ENCODE results near the gene RPS6KC1. TPM values are rescaled to one million over a fixed set of nuclear protein-coding genes. Genes with fewer than 3 reads are reported as not detected.
"Not testable (repeated sequence)": the region's sequence is repeated elsewhere in the genome, so short reads cannot be mapped to it uniquely, and the experiment has no call there.

Gene RPS6KC1
- total RNA-seq, 2 donors from 2014 or later = 13.7 to 48.5 TPM

- intact Hi-C loops (cut with DNase I) = no loop called here
- H3K4me3 ChIP-seq = no peak overlapping the region
- no peaks in the 10 kb centered on the region for H3K9me3 ChIP-seq
- no peak for DNase-seq
- no peak for ATAC-seq
- no peaks in the 10 kb centered on the region for H3K4me1 ChIP-seq
- H3K27me3 ChIP-seq = no peaks in the 10 kb centered on the region
- H3K27ac ChIP-seq = no peak overlapping the region
- TF ChIP-seq, protein P1, sequence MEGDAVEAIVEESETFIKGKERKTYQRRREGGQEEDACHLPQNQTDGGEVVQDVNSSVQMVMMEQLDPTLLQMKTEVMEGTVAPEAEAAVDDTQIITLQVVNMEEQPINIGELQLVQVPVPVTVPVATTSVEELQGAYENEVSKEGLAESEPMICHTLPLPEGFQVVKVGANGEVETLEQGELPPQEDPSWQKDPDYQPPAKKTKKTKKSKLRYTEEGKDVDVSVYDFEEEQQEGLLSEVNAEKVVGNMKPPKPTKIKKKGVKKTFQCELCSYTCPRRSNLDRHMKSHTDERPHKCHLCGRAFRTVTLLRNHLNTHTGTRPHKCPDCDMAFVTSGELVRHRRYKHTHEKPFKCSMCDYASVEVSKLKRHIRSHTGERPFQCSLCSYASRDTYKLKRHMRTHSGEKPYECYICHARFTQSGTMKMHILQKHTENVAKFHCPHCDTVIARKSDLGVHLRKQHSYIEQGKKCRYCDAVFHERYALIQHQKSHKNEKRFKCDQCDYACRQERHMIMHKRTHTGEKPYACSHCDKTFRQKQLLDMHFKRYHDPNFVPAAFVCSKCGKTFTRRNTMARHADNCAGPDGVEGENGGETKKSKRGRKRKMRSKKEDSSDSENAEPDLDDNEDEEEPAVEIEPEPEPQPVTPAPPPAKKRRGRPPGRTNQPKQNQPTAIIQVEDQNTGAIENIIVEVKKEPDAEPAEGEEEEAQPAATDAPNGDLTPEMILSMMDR (IDR thresholded peaks at IDR 0.05) = no peak
- no peak for TF ChIP-seq POLR2A (IDR thresholded peaks at IDR 0.05)
- H3K36me3 ChIP-seq (replicated peaks in 1 of 2; ENCODE audit: insufficient read depth in 1 of 2, low read depth in 2 of 2) = no peaks in the 10 kb centered on the region
Observed at GRCh38 chr1:213032651-213033050, 18.4 kb upstream of the RPS6KC1 start.

- no peaks in the 10 kb centered on the region for H3K9me3 ChIP-seq
- H3K36me3 ChIP-seq (replicated peaks in 1 of 2; ENCODE audit: insufficient read depth in 1 of 2, low read depth in 2 of 2) = no peaks in the 10 kb centered on the region
- intact Hi-C loops (cut with DNase I) = no loop called here
- WGBS, 2 donors = 69 to 89% methylated on average over 1 of the region's 1 CpG
- DNase-seq (no peak), ATAC-seq (no peak)
- H3K27ac ChIP-seq = no peak overlapping the region
- H3K27me3 ChIP-seq = no peaks in the 10 kb centered on the region
- no peaks in the 10 kb centered on the region for H3K4me1 ChIP-seq
- H3K4me3 ChIP-seq = no peak overlapping the region
- TF ChIP-seq, protein P1 (IDR thresholded peaks at IDR 0.05) = no peak
- TF ChIP-seq POLR2A (IDR thresholded peaks at IDR 0.05) = no peak
Observed at GRCh38 chr1:213034713-213035112, 16.3 kb upstream of the RPS6KC1 start.

- H3K27ac ChIP-seq = no peak overlapping the region
- no peak overlapping the region for H3K4me3 ChIP-seq
- no peak for TF ChIP-seq POLR2A (IDR thresholded peaks at IDR 0.05)
- TF ChIP-seq, protein P1 (IDR thresholded peaks at IDR 0.05) = no peak
- no peak for DNase-seq
- ATAC-seq = no peak
- no peaks in the 10 kb centered on the region for H3K9me3 ChIP-seq
- no peaks in the 10 kb centered on the region for H3K4me1 ChIP-seq
- WGBS, 2 donors = 78 to 80% methylated on average over 2 of the region's 2 CpGs
- no peaks in the 10 kb centered on the region for H3K27me3 ChIP-seq
- intact Hi-C loops (cut with DNase I) = no loop called here
- H3K36me3 ChIP-seq (replicated peaks in 1 of 2; ENCODE audit: insufficient read depth in 1 of 2, low read depth in 2 of 2) = no peaks in the 10 kb centered on the region
Observed at GRCh38 chr1:213035573-213035972, 15.5 kb upstream of the RPS6KC1 start.

- 68 to 79% methylated on average over 1 of the region's 1 CpG for WGBS, 2 donors
- intact Hi-C loops (cut with DNase I) = no loop called here
- Histone ChIP-seq H3K36me3 (replicated peaks in 1 of 2; ENCODE audit: insufficient read depth in 1 of 2, low read depth in 2 of 2) (no peaks in the 10 kb centered on the region), H3K27me3 (no peaks in the 10 kb centered on the region), H3K4me1 (peaks cover 8% of the 10 kb centered on the region), H3K9me3 (no peaks in the 10 kb centered on the region), H3K4me3 (no peak overlapping the region), H3K27ac (no peak overlapping the region)
- DNase-seq = no peak
- TF ChIP-seq, protein P1 (IDR thresholded peaks at IDR 0.05) = no peak
- no peak for TF ChIP-seq POLR2A (IDR thresholded peaks at IDR 0.05)
- no peak for ATAC-seq
Observed at GRCh38 chr1:213041443-213041842, 9.6 kb upstream of the RPS6KC1 start.

GRCh38 chr1:213045321-213046226 is 5.5 kb upstream of the RPS6KC1 start:
- H3K36me3 ChIP-seq (replicated peaks in 1 of 2; ENCODE audit: insufficient read depth in 1 of 2, low read depth in 2 of 2); H3K4me1 ChIP-seq; H3K9me3 ChIP-seq; H3K4me3 ChIP-seq; H3K27me3 ChIP-seq; H3K27ac ChIP-seq; DNase-seq; ATAC-seq; intact Hi-C loops (cut with DNase I): not testable (repeated sequence)
- WGBS, 2 donors = 78 to 89% methylated on average over 13 of the region's 13 CpGs
